NCI-H2107 treated with DMSO at 0.1 percent for 48 hours (cell line): Measurements from ENCODE around the gene ZNF384.

Experiments
- DNase-seq: peaks from one replicate; lab custom pipeline; 2025; ENCODE audit not compliant: unreplicated experiment; lab: John Stamatoyannopoulos, UW

ZNF384 gene

GRCh38 chr12:6653987-6654386, 35.2 kb downstream of the ZNF384 start:
- no peak for DNase-seq

DNA sequence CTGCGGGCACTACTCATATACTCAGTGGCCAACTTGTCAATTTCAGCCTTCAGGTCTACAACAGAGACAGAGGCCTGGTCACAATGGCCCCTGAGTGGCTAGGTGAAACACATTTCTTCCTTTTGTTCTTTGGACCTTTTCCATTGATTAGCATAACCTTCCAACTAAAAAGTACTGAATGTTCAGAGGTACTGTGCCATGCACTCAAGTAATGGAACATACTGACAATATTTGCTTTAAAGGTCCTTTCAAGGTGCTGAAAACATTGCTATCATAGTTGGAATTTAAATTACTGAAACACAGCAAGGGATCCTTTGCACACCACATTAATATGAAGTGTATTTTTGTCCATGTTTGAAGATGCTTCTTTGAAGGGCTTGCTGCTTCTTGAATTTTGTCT, 35.8 kb downstream of the ZNF384 start:
- no peak for DNase-seq

DNA sequence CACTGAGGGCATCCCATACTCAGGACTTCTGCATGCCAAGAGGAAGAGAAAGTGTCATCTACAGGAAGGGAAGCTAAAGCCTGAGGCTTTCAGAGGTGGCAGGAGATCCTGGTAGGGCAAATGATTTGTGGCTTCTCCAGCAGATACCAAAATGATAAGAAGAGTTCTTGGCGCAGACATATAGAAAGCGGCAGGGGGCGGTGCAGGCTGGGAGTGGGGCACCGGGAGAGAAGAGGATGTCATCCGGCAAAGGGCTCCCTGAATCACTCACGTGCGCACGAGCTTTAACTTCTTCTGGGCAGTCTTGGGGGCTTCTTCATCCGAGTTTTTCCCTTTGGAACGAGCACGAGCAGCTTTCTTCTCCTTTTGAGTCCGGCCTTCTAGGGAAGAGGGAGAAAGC, 36.8 kb downstream of the ZNF384 start:
- DNase-seq: no peak

GRCh38 chr12:6650832-6651231, 38.3 kb downstream of the ZNF384 start:
- DNase-seq: no peak

GRCh38 chr12:6647083-6647604, 42.0 kb downstream of the ZNF384 start, which contains the start of gene ACRBP:
TSS of gene ACRBP (minus strand) at chr12:6647432. CDS start at chr12:6647366, 66 bp downstream.
- no peak for DNase-seq

GRCh38 chr12:6646276-6647082, 42.7 kb downstream of the ZNF384 start:
- DNase-seq: no peak

- DNase-seq: no peak
Observed at GRCh38 chr12:6644903-6645302, 44.3 kb downstream of the ZNF384 start.

- DNase-seq: no peak
Observed at GRCh38 chr12:6644257-6644596, 44.9 kb downstream of the ZNF384 start.

DNA sequence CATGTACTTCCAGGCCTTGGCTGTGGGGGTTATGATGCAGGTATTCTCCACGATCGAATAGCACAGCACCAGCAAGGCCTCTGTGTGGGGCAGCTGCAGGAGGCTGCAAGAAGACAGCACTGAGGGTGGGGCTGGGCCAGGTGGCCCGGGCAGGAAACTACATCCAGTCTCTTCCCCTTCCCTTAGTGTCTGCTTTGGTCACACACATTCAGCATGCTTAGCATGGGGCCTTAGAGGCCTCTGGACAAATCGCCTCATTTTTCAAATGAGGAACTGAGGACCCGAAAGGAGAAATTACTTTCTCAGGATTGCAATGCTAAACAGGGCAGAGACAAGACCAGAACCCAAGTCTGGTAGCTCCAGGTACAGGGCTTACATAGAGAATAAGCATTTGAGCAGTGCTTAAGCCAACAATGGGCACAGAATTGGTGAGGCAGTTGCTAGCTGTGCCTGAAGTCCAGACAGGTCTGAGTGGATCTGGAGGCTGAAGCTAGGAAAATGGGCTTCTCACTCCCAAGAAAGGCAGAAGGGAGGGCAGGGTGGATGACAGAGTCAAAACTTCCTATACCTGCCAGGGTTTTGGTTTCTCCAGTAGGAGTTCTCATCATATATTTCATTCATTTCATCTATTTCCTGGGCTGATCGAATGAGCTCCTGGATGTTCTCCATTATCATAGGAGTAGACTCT, 45.5 kb downstream of the ZNF384 start:
- no peak for DNase-seq

- no peak for DNase-seq
Observed at GRCh38 chr12:6641131-6641530, 48.0 kb downstream of the ZNF384 start.

- DNase-seq: no peak
Observed at GRCh38 chr12:6640497-6640896, 48.7 kb downstream of the ZNF384 start.

GRCh38 chr12:6639151-6639801, 49.9 kb downstream of the ZNF384 start:
- no peak for DNase-seq

- DNase-seq: no peak
Observed at GRCh38 chr12:6638305-6638704, 50.9 kb downstream of the ZNF384 start.

DNA sequence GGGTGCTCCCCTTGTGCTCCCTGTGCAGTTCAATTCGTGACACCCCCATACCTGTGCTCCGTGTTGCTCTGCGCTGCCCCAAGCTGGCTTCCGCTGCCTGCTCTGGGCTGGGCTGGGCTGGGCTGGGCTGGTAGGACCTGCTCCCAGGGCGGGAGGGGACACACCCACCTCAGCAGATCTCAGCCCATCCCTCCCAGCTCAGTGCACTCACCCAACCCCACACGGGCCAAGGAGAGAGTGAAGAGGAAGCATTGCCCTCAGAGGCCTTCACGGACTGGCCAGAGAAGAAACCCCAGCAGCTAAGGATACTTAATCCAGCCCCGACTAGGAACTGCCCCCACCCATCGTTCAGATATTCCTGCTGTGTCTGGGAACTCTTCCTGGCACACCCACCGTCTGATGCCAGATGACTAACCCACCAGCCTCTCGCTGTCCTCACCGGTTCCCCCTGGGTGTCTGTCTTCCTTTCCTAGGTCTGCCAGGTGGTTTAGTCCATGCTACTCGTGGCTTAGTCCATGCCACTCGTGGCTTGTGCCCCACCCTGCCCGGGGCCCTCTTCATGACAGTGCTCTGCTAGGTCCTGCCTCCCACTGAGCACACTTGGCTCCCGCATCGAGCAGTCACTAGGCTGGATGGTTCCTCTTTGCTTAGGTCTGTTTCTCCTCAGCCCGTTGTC, 53.2 kb downstream of the ZNF384 start, which contains the start of gene LPAR5:
LPAR5 (minus strand) TSS at position 104 of the 676 bp plus-strand sequence. CDS start 14,711 bp downstream, outside the sequence.
- no peak for DNase-seq

DNA sequence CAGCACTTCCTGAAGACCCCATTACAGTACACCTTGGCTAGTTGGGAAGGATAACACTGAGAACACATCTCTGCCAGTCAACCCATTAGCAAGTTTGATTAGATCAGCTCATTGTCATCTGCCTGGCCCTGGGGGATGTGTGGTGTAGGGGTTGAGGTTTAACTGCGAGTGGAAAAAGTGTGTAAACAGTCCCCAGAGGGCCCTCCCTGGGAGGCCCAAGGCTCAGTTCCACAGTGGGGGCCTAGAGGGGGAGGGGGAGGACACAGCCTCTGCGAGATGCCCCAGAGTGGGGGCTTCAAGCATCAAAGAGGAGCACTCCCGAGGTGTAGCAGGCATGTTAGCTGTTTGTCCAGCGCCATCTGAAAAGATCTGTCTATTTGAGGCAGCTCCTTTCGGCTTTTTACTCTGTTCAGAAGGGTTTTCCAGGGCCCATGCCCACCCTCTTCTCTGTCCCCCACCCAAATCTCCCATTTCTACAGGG, 53.8 kb downstream of the ZNF384 start:
- no peak for DNase-seq

- no peak for DNase-seq
Observed at GRCh38 chr12:6632026-6632983, 56.9 kb downstream of the ZNF384 start.

- DNase-seq: no peak
Observed at GRCh38 chr12:6631549-6631961, 57.6 kb downstream of the ZNF384 start.

DNA sequence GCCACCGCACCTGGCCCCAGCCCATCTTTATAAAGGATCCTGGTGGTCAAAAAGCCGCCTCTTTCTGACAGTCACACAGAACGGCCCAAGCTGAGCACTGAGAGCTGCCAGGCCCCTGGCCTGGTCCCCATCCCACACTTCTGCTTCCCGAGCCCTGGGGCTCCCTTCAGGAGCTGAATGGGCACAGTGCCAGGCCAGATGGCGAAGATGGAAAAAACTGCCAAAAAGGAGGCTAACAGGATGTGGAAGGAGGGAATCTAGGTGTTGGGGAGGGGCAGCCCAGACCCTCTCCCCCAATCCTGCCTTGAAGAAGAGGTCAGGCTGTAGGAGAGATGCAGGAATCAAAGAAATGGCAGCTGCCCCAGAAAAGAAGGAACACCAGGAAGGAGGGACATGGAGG, 58.4 kb downstream of the ZNF384 start:
- no peak for DNase-seq

GRCh38 chr12:6627616-6628015, 61.6 kb downstream of the ZNF384 start:
- DNase-seq: no peak
